ENCODE data around the gene RAB11FIP4.

RAB11FIP4 gene

GRCh38 chr17:31460226-31460721 is 68.8 kb downstream of the RAB11FIP4 start:
- no peaks in the 10 kb centered on the region for H3K27me3 ChIP-seq (ENCODE audit: insufficient read depth, poor library complexity, severe bottlenecking)
- no peak overlapping the region for H3K4me3 ChIP-seq (replicated peaks; ENCODE audit: insufficient read depth, low read length)
- no peak overlapping the region for H3K27ac ChIP-seq (replicated peaks)
- DNase-seq (ENCODE audit: low read depth in 1 of 2, low spot score in 1 of 2), result no peak
- TF ChIP-seq SPI1 (IDR thresholded peaks at IDR 0.05; ENCODE audit: borderline replicate concordance, low read depth) (no peak), REST (IDR thresholded peaks at IDR 0.05; ENCODE audit: insufficient replicate concordance, low read depth) (no peak)

DNA sequence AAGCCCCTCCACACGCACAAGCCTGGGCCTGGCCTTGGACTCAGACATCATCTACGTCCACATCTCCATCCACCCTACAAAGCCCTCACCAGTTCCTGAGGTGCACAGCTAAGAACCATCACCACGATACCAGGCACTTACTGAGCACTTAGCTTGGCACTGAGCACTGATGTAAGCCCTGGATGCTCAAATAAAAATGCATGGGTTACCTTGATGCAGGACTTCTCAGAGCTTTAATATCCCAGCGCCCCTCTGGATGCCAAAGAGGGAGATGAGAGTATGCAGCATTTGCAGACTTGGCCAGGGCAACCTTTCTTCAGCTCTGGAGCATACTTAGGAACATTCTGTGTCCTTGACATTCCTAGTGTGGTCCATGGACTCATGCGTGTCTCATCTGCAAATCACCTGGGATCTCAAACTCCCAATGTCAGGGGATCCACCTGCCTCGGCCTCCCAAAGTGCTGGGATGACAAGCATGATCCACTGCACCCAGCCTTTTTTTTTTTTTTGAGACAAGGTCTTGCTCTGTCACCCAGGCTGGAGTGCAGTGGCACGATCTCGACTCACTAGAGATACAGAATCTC is 69.8 kb downstream of the RAB11FIP4 start:
- no peak overlapping the region for H3K4me3 ChIP-seq (replicated peaks; ENCODE audit: insufficient read depth, low read length)
- TF ChIP-seq CTCF (IDR thresholded peaks at IDR 0.05; ENCODE audit: insufficient read depth, low read length) (no peak), SPI1 (IDR thresholded peaks at IDR 0.05; ENCODE audit: borderline replicate concordance, low read depth) (no peak), GABPA (IDR thresholded peaks at IDR 0.05; ENCODE audit: low read depth) (no peak), REST (IDR thresholded peaks at IDR 0.05; ENCODE audit: insufficient replicate concordance, low read depth) (no peak), POLR2AphosphoS5 (IDR thresholded peaks at IDR 0.05; ENCODE audit: low read depth) (no peak)
- no peak for DNase-seq (ENCODE audit: low read depth in 1 of 2, low spot score in 1 of 2)
- H3K27ac ChIP-seq (replicated peaks), result no peak overlapping the region
- H3K27me3 ChIP-seq (ENCODE audit: insufficient read depth, poor library complexity, severe bottlenecking), result no peaks in the 10 kb centered on the region

- Histone ChIP-seq H3K27ac (replicated peaks) (no peak overlapping the region), H3K27me3 (ENCODE audit: insufficient read depth, poor library complexity, severe bottlenecking) (no peaks in the 10 kb centered on the region), H3K4me3 (replicated peaks; ENCODE audit: insufficient read depth, low read length) (no peak overlapping the region)
- no peak for DNase-seq (ENCODE audit: low read depth in 1 of 2, low spot score in 1 of 2)
- TF ChIP-seq POLR2AphosphoS5 (IDR thresholded peaks at IDR 0.05; ENCODE audit: low read depth), result no peak
- TF ChIP-seq CTCF (IDR thresholded peaks at IDR 0.05; ENCODE audit: insufficient read depth, low read length), result no peak
- no peak for TF ChIP-seq SPI1 (IDR thresholded peaks at IDR 0.05; ENCODE audit: borderline replicate concordance, low read depth)
- TF ChIP-seq REST (IDR thresholded peaks at IDR 0.05; ENCODE audit: insufficient replicate concordance, low read depth), result no peak
- TF ChIP-seq GABPA (IDR thresholded peaks at IDR 0.05; ENCODE audit: low read depth), result no peak
Measured at GRCh38 chr17:31462261-31462660, 70.8 kb downstream of the RAB11FIP4 start.
